ENCODE data around the gene ZNF865. TPM values are rescaled to one million over a fixed set of nuclear protein-coding genes. Genes with fewer than 3 reads are reported as not detected.

Gene ZNF865
- total and polyA plus RNA-seq, 8 donors, result 5.7 to 9.7 (median 7.8) TPM

- H3K4me1 ChIP-seq, result no peaks in the 10 kb centered on the region
- H3K27ac ChIP-seq, result no peak overlapping the region
- FAIRE-seq (no peak), ATAC-seq (no peak), DNase-seq (no peak)
- intact Hi-C loops (cut with DNase I), result no loop called here
- H3K9me3 ChIP-seq, result no peaks in the 10 kb centered on the region
- no peak for TF ChIP-seq CTCF (IDR thresholded peaks at IDR 0.05)
- no peak overlapping the region for H3K4me3 ChIP-seq
- WGBS, 2 donors, result 85 to 88% methylated on average over 8 of the region's 8 CpGs
- H3K27me3 ChIP-seq, result no peaks in the 10 kb centered on the region
- H3K36me3 ChIP-seq, result peaks cover 0 to 29% (median 0%) of the 10 kb centered on the region in 3 donors
Observed at GRCh38 chr19:55617426-55617825, 12.0 kb downstream of the ZNF865 start.

- FAIRE-seq (no peak), DNase-seq (no peak), ATAC-seq (no peak)
- H3K9me3 ChIP-seq, result no peaks in the 10 kb centered on the region
- intact Hi-C loops (cut with DNase I), result no loop called here
- 82 to 93% methylated on average over 7 of the region's 7 CpGs for WGBS, 2 donors
- TF ChIP-seq CTCF (IDR thresholded peaks at IDR 0.05), result no peak
- no peak overlapping the region for H3K27ac ChIP-seq
- H3K27me3 ChIP-seq, result no peaks in the 10 kb centered on the region
- no peak overlapping the region for H3K4me3 ChIP-seq
- peaks cover 0 to 29% (median 0%) of the 10 kb centered on the region in 3 donors for H3K36me3 ChIP-seq
- no peaks in the 10 kb centered on the region for H3K4me1 ChIP-seq
Observed at GRCh38 chr19:55618426-55618825, 13.0 kb downstream of the ZNF865 start.

GRCh38 chr19:55619286-55619685 is 13.8 kb downstream of the ZNF865 start:
- H3K9me3 ChIP-seq, result no peaks in the 10 kb centered on the region
- H3K27me3 ChIP-seq, result no peaks in the 10 kb centered on the region
- ATAC-seq (no peak), FAIRE-seq (no peak), DNase-seq (peak in 1 of 6 donors; percentile 2)
- TF ChIP-seq CTCF (IDR thresholded peaks at IDR 0.05), result no peak
- H3K36me3 ChIP-seq, result peaks cover 0 to 29% (median 0%) of the 10 kb centered on the region in 3 donors
- H3K4me1 ChIP-seq, result peaks cover 0 to 3% (median 0%) of the 10 kb centered on the region in 3 donors
- H3K27ac ChIP-seq, result no peak overlapping the region
- 76 to 92% methylated on average over 3 of the region's 3 CpGs for WGBS, 2 donors
- intact Hi-C loops (cut with DNase I), result no loop called here
- no peak overlapping the region for H3K4me3 ChIP-seq

GRCh38 chr19:55620410-55621204 is 15.2 kb downstream of the ZNF865 start:
- Histone ChIP-seq H3K36me3 (peaks cover 0 to 24% (median 0%) of the 10 kb centered on the region in 3 donors), H3K9me3 (no peaks in the 10 kb centered on the region), H3K27ac (no peak overlapping the region), H3K4me3 (no peak overlapping the region), H3K27me3 (no peaks in the 10 kb centered on the region), H3K4me1 (peaks cover 0 to 6% (median 0%) of the 10 kb centered on the region in 3 donors)
- FAIRE-seq (no peak), DNase-seq (peak in 1 of 6 donors; percentile 20), ATAC-seq (no peak)
- TF ChIP-seq CTCF (IDR thresholded peaks at IDR 0.05), result no peak
- 93 to 94% methylated on average over 12 of the region's 12 CpGs for WGBS, 2 donors
- intact Hi-C loops (cut with DNase I), result no loop called here

- Histone ChIP-seq H3K4me3 (no peak overlapping the region), H3K4me1 (peaks cover 0 to 6% (median 0%) of the 10 kb centered on the region in 3 donors), H3K27me3 (no peaks in the 10 kb centered on the region), H3K9me3 (no peaks in the 10 kb centered on the region), H3K27ac (no peak overlapping the region), H3K36me3 (peaks cover 0 to 19% (median 0%) of the 10 kb centered on the region in 3 donors)
- intact Hi-C loops (cut with DNase I), result no loop called here
- no peak for TF ChIP-seq CTCF (IDR thresholded peaks at IDR 0.05)
- DNase-seq (no peak), FAIRE-seq (no peak), ATAC-seq (no peak)
- WGBS, 2 donors, result 81% methylated on average over 9 of the region's 9 CpGs
Observed at GRCh38 chr19:55621205-55621672, 15.8 kb downstream of the ZNF865 start.

Data from pancreas (tissue), 10 donors.